Thoracic aorta (tissue), 2 donors: ENCODE measurements around the gene PRR23A. TPM values are rescaled to one million over a fixed set of nuclear protein-coding genes. Genes with fewer than 3 reads are reported as not detected.
A peak's percentile ranks its signal among the peaks of the same experiment; 100 is the strongest.

Experiments used
- ATAC-seq: fragments of 150-250 bp; one replicate; pipeline ENCODE4 v1.8.0; 2017; ENCODE audit warnings: low read depth; ENCODE audit not compliant: insufficient number of reproducible peaks, low FRiP score
- DNase-seq: peaks from one replicate; pipeline ENCODE4 v3.0.0-alpha.2; 2020; ENCODE audit warnings: low spot score
- H3K27ac ChIP-seq, 2 donors: fragments of 200-600 bp; sonication (generic); 1 replicate in 1 of 2; 2 replicates in 1 of 2; pipeline ENCODE4 v1.5.1; 2016; ENCODE audit warnings: mild to moderate bottlenecking in 2 of 2, moderate library complexity in 2 of 2
- H3K27me3 ChIP-seq: fragments of 200-600 bp; sonication (generic); replicated peaks from 2 replicates; pipeline ENCODE4 v1.6.0; 2016; ENCODE audit warnings: mild to moderate bottlenecking; ENCODE audit not compliant: insufficient read depth
- H3K36me3 ChIP-seq: fragments of 200-600 bp; sonication (generic); one replicate; pipeline ENCODE4 v1.5.1; 2016
- H3K4me1 ChIP-seq, 2 donors: fragments of 200-600 bp; sonication (generic); 1 replicate in 1 of 2; 2 replicates in 1 of 2; pipeline versions ENCODE4 v1.5.1 to v1.6.0; 2016; ENCODE audit warnings: low read depth in 2 of 2, mild to moderate bottlenecking in 1 of 2; ENCODE audit not compliant: control insufficient read depth in 1 of 2
- H3K4me3 ChIP-seq: fragments of 200-600 bp; sonication (generic); 2 replicates; pipeline ENCODE4 v1.5.1; 2016; ENCODE audit warnings: mild to moderate bottlenecking
- H3K9me3 ChIP-seq: fragments of 200-600 bp; sonication (generic); 2 replicates; pipeline ENCODE4 v1.5.1; 2016
- CTCF ChIP-seq: fragments of 200-600 bp; sonication (generic); IDR thresholded peaks from one replicate; pipeline ENCODE4 v1.5.1; 2019; ENCODE audit warnings: antibody characterized with exemption
- total RNA-seq, 2 donors: library from RNA; depleted of rRNA; stranded (reverse); fragments of >200 nt; gene quantifications; one replicate each; pipeline versions ENCODE4 v1.1.0 to v1.2.3, GENCODE V29; 2016

Gene PRR23A
- total RNA-seq, 2 donors from 2014 or later: not detected

DNA sequence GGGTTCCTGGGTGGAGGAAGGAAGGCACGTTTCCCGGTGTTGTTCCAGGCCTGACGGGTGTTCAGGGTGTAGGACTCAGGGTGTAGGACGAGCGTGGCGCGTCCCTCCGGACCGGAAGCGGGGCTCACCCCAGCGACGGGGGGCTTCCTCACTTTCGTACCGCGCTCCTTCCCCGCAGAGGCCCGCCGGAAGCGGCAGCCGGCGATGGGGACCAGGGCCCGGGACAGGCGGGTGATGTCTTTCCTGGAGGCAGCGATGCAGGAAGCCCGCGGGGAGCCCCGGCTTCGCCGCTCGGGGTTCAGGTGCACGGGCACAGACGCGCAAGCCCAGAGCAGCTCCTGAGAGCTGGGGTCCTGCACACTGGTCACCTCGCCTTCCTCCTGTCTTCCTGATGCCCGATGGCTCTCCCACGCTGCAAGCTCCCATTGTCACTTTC lies 45.6 kb downstream of the PRR23A start:
- Histone ChIP-seq H3K9me3 (peaks cover 7% of the 10 kb centered on the region), H3K27me3 (no peaks in the 10 kb centered on the region), H3K36me3 (no peaks in the 10 kb centered on the region), H3K4me1 (peaks cover 0 to 6% of the 10 kb centered on the region in 2 donors), H3K27ac (no peak overlapping the region), H3K4me3 (peak overlapping the region; percentile 16)
- DNase-seq (no peak), ATAC-seq (no peak)
- TF ChIP-seq CTCF: no peak

Other genes with a start within 250 kb of the PRR23A start
- 10 to 100 TPM; 20.6 to 32.0 TPM for gene PIK3CB, start 171.3 kb downstream of the PRR23A start, total RNA-seq
- not detected for gene FOXL2, start 59.1 kb downstream of the PRR23A start, total RNA-seq
- gene FOXL2NB, start 59.1 kb downstream of the PRR23A start, total RNA-seq: not detected
- not detected for gene PRR23B, start 14.7 kb upstream of the PRR23A start, total RNA-seq
- gene PRR23C, start 38.6 kb upstream of the PRR23A start, total RNA-seq: not detected